Common myeloid progenitor, CD34-positive (primary cell): ENCODE data around the gene ETV6.

Experiments used
- CTCF ChIA-PET: fragments of 350-600 bp; sonication (Branson Sonifier 250); formaldehyde crosslinking; loops from one replicate; lab custom pipeline; 2021; ENCODE audit warnings: antibody characterized with exemption; lab: Charles Lee
- POLR2A ChIA-PET: fragments of 350-600 bp; sonication (Branson Sonifier 250); formaldehyde crosslinking; loops from one replicate; lab custom pipeline; 2021; ENCODE audit warnings: antibody characterized with exemption; lab: Charles Lee
- DNase-seq, 3 donors: peaks; one replicate each; pipeline versions ENCODE4 v3.0.0 to v3.0.0-alpha.2; 2013
- H3K27ac ChIP-seq, 2 experiments: 1 replicate in 1 of 2; 2 replicates in 1 of 2; pipeline ENCODE4 v1.7.0; 2013; ENCODE audit warnings: inconsistent platforms in 2 of 2, low read length in 2 of 2, mild to moderate bottlenecking in 2 of 2, low read depth in 1 of 2, moderate library complexity in 1 of 2; ENCODE audit not compliant: severe bottlenecking in 2 of 2, insufficient read depth in 1 of 2, poor library complexity in 1 of 2
- H3K27me3 ChIP-seq, 5 experiments: replicated peaks in 2 of 5; 1 replicate in 3 of 5; 2 replicates in 2 of 5; pipeline versions ENCODE4 v1.6.1 to v1.7.0; 2013; ENCODE audit warnings: low read length in 4 of 5, mild to moderate bottlenecking in 2 of 5, moderate library complexity in 2 of 5, inconsistent platforms in 1 of 5; ENCODE audit not compliant: insufficient read depth in 5 of 5, control insufficient read depth in 4 of 5
- H3K36me3 ChIP-seq, 4 experiments: 1 replicate in 2 of 4; 2 replicates in 2 of 4; pipeline versions ENCODE4 v1.6.1 to v1.7.0; 2013; ENCODE audit warnings: low read length in 3 of 4, control low read depth in 1 of 4, mild to moderate bottlenecking in 1 of 4; ENCODE audit not compliant: control insufficient read depth in 4 of 4, insufficient read depth in 4 of 4
- H3K4me1 ChIP-seq, 4 experiments: 1 replicate in 3 of 4; 2 replicates in 1 of 4; pipeline versions ENCODE4 v1.6.1 to v1.7.1; 2013; ENCODE audit warnings: low read length in 3 of 4, mild to moderate bottlenecking in 3 of 4, control low read depth in 1 of 4, inconsistent platforms in 1 of 4, moderate library complexity in 1 of 4; ENCODE audit not compliant: control insufficient read depth in 4 of 4, insufficient read depth in 4 of 4; ENCODE audit errors: control extremely low read depth in 1 of 4
- H3K4me3 ChIP-seq, 7 experiments: 1 replicate in 4 of 7; 2 replicates in 3 of 7; pipeline versions ENCODE4 v1.5.1 to v1.7.0; 2013; ENCODE audit warnings: mild to moderate bottlenecking in 7 of 7, low read length in 6 of 7, moderate library complexity in 6 of 7, inconsistent platforms in 2 of 7, low read depth in 2 of 7, control low read depth in 1 of 7; ENCODE audit not compliant: insufficient read depth in 4 of 7, control insufficient read depth in 1 of 7; ENCODE audit errors: extremely low read depth in 1 of 7
- H3K9me3 ChIP-seq, 5 experiments: 1 replicate in 4 of 5; 2 replicates in 1 of 5; pipeline versions ENCODE4 v1.6.1 to v1.7.1; 2013; ENCODE audit warnings: low read length in 4 of 5, mild to moderate bottlenecking in 2 of 5, inconsistent platforms in 1 of 5, low read depth in 1 of 5, moderate library complexity in 1 of 5; ENCODE audit not compliant: control insufficient read depth in 4 of 5, insufficient read depth in 2 of 5; ENCODE audit errors: control extremely low read depth in 1 of 5
- WGBS: methylation state at CpG from one replicate; pipeline ENCODE4 v1.1.5; 2013; ENCODE audit not compliant: insufficient coverage; 5-methylcytosine and 5-hydroxymethylcytosine counted together

ETV6 gene

GRCh38 chr12:11712491-11712890 is 63.0 kb downstream of the ETV6 start:
- Histone ChIP-seq H3K36me3 (peaks cover 19 to 94% (median 52%) of the 10 kb centered on the region in 4 experiments), H3K4me1 (peaks cover 18 to 81% (median 40%) of the 10 kb centered on the region in 4 experiments), H3K27me3 (no peaks in the 10 kb centered on the region), H3K27ac (no peak overlapping the region), H3K9me3 (no peaks in the 10 kb centered on the region), H3K4me3 (no peak overlapping the region)
- DNase-seq = no peak
- POLR2A ChIA-PET = no interaction called here
- 100% methylated on average over 5 of the region's 6 CpGs for WGBS
- CTCF ChIA-PET = interaction anchor here (1.0 kb wide), 1 partner anchor 9 kb away, joined by 3 read pairs; no protein-coding TSS in a partner anchor

- ChIA-PET POLR2A (no interaction called here), CTCF (interaction anchor here (1.0 to 1.4 kb wide), 2 partner anchors 8 to 9 kb away, joined by 3 to 4 read pairs; no protein-coding TSS in a partner anchor)
- 100% methylated on average over 2 of the region's 4 CpGs for WGBS
- DNase-seq = no peak
- Histone ChIP-seq H3K9me3 (no peaks in the 10 kb centered on the region), H3K27ac (no peak overlapping the region), H3K4me3 (no peak overlapping the region), H3K27me3 (no peaks in the 10 kb centered on the region), H3K36me3 (peaks cover 16 to 94% (median 52%) of the 10 kb centered on the region in 4 experiments), H3K4me1 (peaks cover 18 to 80% (median 44%) of the 10 kb centered on the region in 4 experiments)
Measured at GRCh38 chr12:11713202-11713601, 63.7 kb downstream of the ETV6 start.

GRCh38 chr12:11714626-11715025 is 65.2 kb downstream of the ETV6 start:
- peaks cover 14 to 89% (median 49%) of the 10 kb centered on the region in 4 experiments for H3K36me3 ChIP-seq
- CTCF ChIA-PET = interaction anchor here (0.6 to 1.4 kb wide), 2 partner anchors 7 to 72 kb away, joined by 3 to 4 read pairs; no protein-coding TSS in a partner anchor
- H3K27ac ChIP-seq = peak overlapping the region in 1 of 2 experiments; percentile 12
- no peak for DNase-seq
- H3K4me1 ChIP-seq = peaks cover 20 to 80% (median 54%) of the 10 kb centered on the region in 4 experiments
- no peaks in the 10 kb centered on the region for H3K9me3 ChIP-seq
- no peak overlapping the region for H3K4me3 ChIP-seq
- WGBS = 100% methylated on average over 5 of the region's 5 CpGs
- no peaks in the 10 kb centered on the region for H3K27me3 ChIP-seq
- POLR2A ChIA-PET = no interaction called here

- DNase-seq = no peak
- Histone ChIP-seq H3K4me1 (peaks cover 11 to 80% (median 57%) of the 10 kb centered on the region in 4 experiments), H3K4me3 (no peak overlapping the region), H3K27ac (no peak overlapping the region), H3K36me3 (peaks cover 12 to 83% (median 43%) of the 10 kb centered on the region in 4 experiments), H3K9me3 (no peaks in the 10 kb centered on the region), H3K27me3 (no peaks in the 10 kb centered on the region)
- WGBS = 100% methylated on average over 2 of the region's 4 CpGs
- ChIA-PET POLR2A (no interaction called here), CTCF (interaction anchor here (0.7 to 1.0 kb wide), 2 partner anchors 9 to 30 kb away, joined by 3 read pairs; no protein-coding TSS in a partner anchor)
Measured at GRCh38 chr12:11715621-11716020, 66.1 kb downstream of the ETV6 start.

GRCh38 chr12:11716794-11717518 is 67.5 kb downstream of the ETV6 start:
- POLR2A ChIA-PET = interaction anchor here (0.5 to 0.9 kb wide), 2 partner anchors 68 to 990 kb away, joined by 3 read pairs; partner anchors contain the start of gene ETV6
- Histone ChIP-seq H3K36me3 (peaks cover 12 to 72% (median 38%) of the 10 kb centered on the region in 4 experiments), H3K27ac (peak overlapping the region in 1 of 2 experiments; percentile 47), H3K4me1 (peaks cover 9 to 77% (median 64%) of the 10 kb centered on the region in 4 experiments), H3K4me3 (no peak overlapping the region), H3K27me3 (no peaks in the 10 kb centered on the region), H3K9me3 (no peaks in the 10 kb centered on the region)
- WGBS = 48% methylated on average over 6 of the region's 8 CpGs
- DNase-seq = peak in 2 of 3 donors; percentile 56 to 63
- CTCF ChIA-PET = interaction anchor here (0.8 to 1.4 kb wide), 9 partner anchors 8 to 317 kb away, joined by 3 to 6 read pairs (median 4); no protein-coding TSS in a partner anchor

GRCh38 chr12:11717519-11717961 is 68.1 kb downstream of the ETV6 start:
- 87% methylated on average over 5 of the region's 8 CpGs for WGBS
- ChIA-PET POLR2A (interaction anchor here (0.9 kb wide), 1 partner anchor 68 kb away, joined by 3 read pairs; the partner anchor contains the start of gene ETV6), CTCF (interaction anchor here (1.0 to 1.4 kb wide), 6 partner anchors 8 to 316 kb away, joined by 3 to 6 read pairs (median 4); no protein-coding TSS in a partner anchor)
- DNase-seq = no peak
- Histone ChIP-seq H3K9me3 (no peaks in the 10 kb centered on the region), H3K27ac (peak overlapping the region; percentile 7 to 52), H3K4me1 (peaks cover 11 to 82% (median 67%) of the 10 kb centered on the region in 4 experiments), H3K4me3 (no peak overlapping the region), H3K27me3 (no peaks in the 10 kb centered on the region), H3K36me3 (peaks cover 11 to 71% (median 36%) of the 10 kb centered on the region in 4 experiments)
